H1 (cell line): Measurements from ENCODE around the gene DUOXA2. TPM values are rescaled to one million over a fixed set of nuclear protein-coding genes. Genes with fewer than 3 reads are reported as not detected.

Experiments
- CTCF ChIA-PET: fragments of 300-600 bp; sonication (Branson Sonifier 250); formaldehyde crosslinking; loops from one replicate; lab custom pipeline; 2021; ENCODE audit not compliant: partially characterized antibody; lab: Charles Lee
- POLR2A ChIA-PET: fragments of 300-600 bp; sonication (Branson Sonifier 250); formaldehyde crosslinking; loops from one replicate; lab custom pipeline; 2021; ENCODE audit warnings: inconsistent platforms; ENCODE audit not compliant: partially characterized antibody; lab: Charles Lee
- DNase-seq, 2 experiments: peaks; one replicate each; pipeline versions ENCODE4 v3.0.0 to v3.0.0-alpha.2; 2010 to 2022; ENCODE audit warnings: low spot score in 2 of 2, low read depth in 1 of 2, mixed read lengths in 1 of 2
- FAIRE-seq: peaks from 2 replicates; lab custom pipeline; 2011; peaks lifted over from hg19 to GRCh38; lab: Jason Lieb, UNC
- H2AFZ ChIP-seq: 2 replicates; pipeline ENCODE4 v1.8.1; 2012; ENCODE audit warnings: low read length, inconsistent platforms
- H2AK5ac ChIP-seq: 2 replicates; pipeline ENCODE4 v1.6.1; 2013; ENCODE audit warnings: low read depth, low read length
- H2BK120ac ChIP-seq: replicated peaks from 2 replicates; pipeline ENCODE3; 2013; ENCODE audit warnings: low read depth, low read length, inconsistent platforms
- H2BK12ac ChIP-seq: 2 replicates; pipeline ENCODE4 v1.6.1; 2013; ENCODE audit warnings: low read depth, low read length
- H2BK15ac ChIP-seq: 2 replicates; pipeline ENCODE4 v1.6.1; 2013; ENCODE audit warnings: low read length
- H2BK20ac ChIP-seq: 2 replicates; pipeline ENCODE4 v1.6.1; 2013; ENCODE audit warnings: low read length
- H2BK5ac ChIP-seq: 2 replicates; pipeline ENCODE4 v1.6.1; 2013; ENCODE audit warnings: low read depth, low read length
- H3K14ac ChIP-seq: 2 replicates; pipeline ENCODE4 v1.6.1; 2013; ENCODE audit warnings: inconsistent platforms; ENCODE audit not compliant: insufficient read length
- H3K18ac ChIP-seq: 2 replicates; pipeline ENCODE4 v1.6.1; 2013; ENCODE audit warnings: low read length; ENCODE audit errors: extremely low read depth
- H3K23ac ChIP-seq: 2 replicates; pipeline ENCODE4 v1.6.1; 2013; ENCODE audit warnings: inconsistent platforms; ENCODE audit not compliant: insufficient read length
- H3K23me2 ChIP-seq: 2 replicates; pipeline ENCODE4 v1.6.1; 2013; ENCODE audit warnings: low read depth, low read length
- H3K27ac ChIP-seq: 2 replicates; pipeline ENCODE4 v1.6.1; 2011; ENCODE audit warnings: low read depth, low read length, inconsistent platforms
- H3K27me3 ChIP-seq, 4 experiments: replicated peaks in 1 of 4; 1 replicate in 1 of 4; 2 replicates in 3 of 4; pipeline versions ENCODE4 v1.6.1 to v1.8.1; 2011 to 2013; ENCODE audit warnings: low read length in 3 of 4, mild to moderate bottlenecking in 3 of 4, inconsistent platforms in 2 of 4, mixed read lengths in 2 of 4, moderate library complexity in 1 of 4; ENCODE audit not compliant: control insufficient read depth in 3 of 4, insufficient read depth in 3 of 4; ENCODE audit errors: extremely low read depth in 1 of 4
- H3K36me3 ChIP-seq, 4 experiments: 2 replicates each; pipeline versions ENCODE4 v1.6.1 to v1.8.1; 2011 to 2013; ENCODE audit warnings: mild to moderate bottlenecking in 4 of 4, low read length in 3 of 4, moderate library complexity in 2 of 4, control low read depth in 1 of 4, inconsistent platforms in 1 of 4; ENCODE audit not compliant: insufficient read depth in 4 of 4, control insufficient read depth in 2 of 4
- H3K4ac ChIP-seq: replicated peaks from 2 replicates; pipeline ENCODE3; 2013; ENCODE audit warnings: low read length, low read depth, mixed read lengths, inconsistent platforms; ENCODE audit not compliant: insufficient read length
- H3K4me1 ChIP-seq, 4 experiments: replicated peaks in 1 of 4; 1 replicate in 1 of 4; 2 replicates in 3 of 4; pipeline versions ENCODE4 v1.6.1 to v1.8.1; 2011 to 2013; ENCODE audit warnings: low read length in 3 of 4, inconsistent platforms in 2 of 4, mixed read lengths in 1 of 4; ENCODE audit not compliant: insufficient read depth in 4 of 4, control insufficient read depth in 3 of 4
- H3K4me2 ChIP-seq, 2 experiments: 2 replicates each; pipeline versions ENCODE4 v1.6.1 to v1.8.1; 2011 to 2013; ENCODE audit warnings: low read depth in 2 of 2, low read length in 2 of 2, control low read depth in 1 of 2, inconsistent platforms in 1 of 2, mild to moderate bottlenecking in 1 of 2; ENCODE audit not compliant: insufficient read depth in 1 of 2
- H3K4me3 ChIP-seq, 4 experiments: fragments of 200-600, 300-600 bp in 1 of 4; sonication (generic), shearing (Covaris generic), sonication (Bioruptor Twin) in 1 of 4; 2 replicates each; pipeline versions ENCODE4 v1.5.1 to v1.8.1; 2011 to 2016; ENCODE audit warnings: low read length in 4 of 4, low read depth in 3 of 4, control low read depth in 2 of 4, inconsistent platforms in 2 of 4, mild to moderate bottlenecking in 2 of 4, mixed read lengths in 1 of 4, moderate library complexity in 1 of 4; ENCODE audit not compliant: insufficient read depth in 2 of 4; ENCODE audit errors: extremely low read depth in 1 of 4
- H3K56ac ChIP-seq: replicated peaks from 2 replicates; pipeline ENCODE3; 2013; ENCODE audit warnings: low read depth, mild to moderate bottlenecking, mixed read lengths, low read length, inconsistent platforms; ENCODE audit not compliant: insufficient read length
- H3K79me1 ChIP-seq: 2 replicates; pipeline ENCODE4 v1.6.1; 2013; ENCODE audit warnings: low read depth, low read length, control low read depth
- H3K79me2 ChIP-seq, 2 experiments: 2 replicates each; pipeline versions ENCODE4 v1.6.1 to v1.8.1; 2012 to 2013; ENCODE audit warnings: low read length in 2 of 2, mild to moderate bottlenecking in 2 of 2, inconsistent platforms in 1 of 2; ENCODE audit not compliant: insufficient read depth in 2 of 2, control insufficient read depth in 1 of 2
- H3K9ac ChIP-seq, 4 experiments: replicated peaks in 1 of 4; 1 replicate in 1 of 4; 2 replicates in 3 of 4; pipeline versions ENCODE4 v1.6.1 to v1.8.1; 2011 to 2013; ENCODE audit warnings: low read depth in 3 of 4, low read length in 3 of 4, control low read depth in 2 of 4, mild to moderate bottlenecking in 2 of 4, moderate library complexity in 2 of 4, inconsistent platforms in 1 of 4; ENCODE audit errors: extremely low read depth in 1 of 4
- H3K9me3 ChIP-seq, 2 experiments: 2 replicates each; pipeline versions ENCODE4 v1.6.1 to v1.8.1; 2012 to 2013; ENCODE audit warnings: mild to moderate bottlenecking in 2 of 2, moderate library complexity in 2 of 2, control low read depth in 1 of 2, inconsistent platforms in 1 of 2, low read depth in 1 of 2, low read length in 1 of 2, mixed read lengths in 1 of 2; ENCODE audit not compliant: insufficient read depth in 2 of 2
- H4K20me1 ChIP-seq, 2 experiments: replicated peaks in 1 of 2; 2 replicates each; pipeline versions ENCODE3 to v1.8.1; 2011 to 2013; ENCODE audit warnings: inconsistent platforms in 2 of 2, low read length in 2 of 2, mild to moderate bottlenecking in 1 of 2; ENCODE audit not compliant: insufficient read depth in 2 of 2, control insufficient read depth in 1 of 2
- H4K5ac ChIP-seq: 2 replicates; pipeline ENCODE4 v1.6.1; 2013; ENCODE audit warnings: low read length, low read depth, mixed read lengths, inconsistent platforms; ENCODE audit not compliant: insufficient read length
- H4K8ac ChIP-seq: 2 replicates; pipeline ENCODE4 v1.8.0; 2013; ENCODE audit warnings: mild to moderate bottlenecking, moderate library complexity, low read length, inconsistent platforms; ENCODE audit not compliant: insufficient read depth; ENCODE audit errors: extremely low read depth
- H4K91ac ChIP-seq: replicated peaks from 2 replicates; pipeline ENCODE3; 2013; ENCODE audit warnings: low read length, mixed read lengths, inconsistent platforms; ENCODE audit not compliant: insufficient read length
- BACH1 ChIP-seq: IDR thresholded peaks from 2 replicates; pipeline ENCODE4 v1.6.1; 2012; ENCODE audit warnings: low read length, improper control_type of control experiment
- CTBP2 ChIP-seq: IDR thresholded peaks from 2 replicates; pipeline ENCODE4 v1.7.0; 2011; ENCODE audit warnings: borderline replicate concordance, mild to moderate bottlenecking, moderate library complexity, mixed read lengths, low read length; ENCODE audit not compliant: insufficient read depth, insufficient read length
- GABPA ChIP-seq: IDR thresholded peaks from 2 replicates; pipeline ENCODE4 v1.6.1; 2011; ENCODE audit warnings: mild to moderate bottlenecking, low read length, moderate library complexity, borderline replicate concordance; ENCODE audit not compliant: insufficient read depth
- JUN ChIP-seq: IDR thresholded peaks from 2 replicates; pipeline ENCODE4 v1.6.1; 2011; ENCODE audit warnings: low read depth, mild to moderate bottlenecking, improper control_type of control experiment, low read length
- PHF8 ChIP-seq: fragments of 200-600 bp; sonication (generic); conservative IDR thresholded peaks from 2 replicates; pipeline ENCODE4 v1.7.1; 2012; ENCODE audit warnings: low read depth, mild to moderate bottlenecking, inconsistent platforms, low read length, moderate library complexity
- SIN3A ChIP-seq, 2 experiments: IDR thresholded peaks in 1 of 2; conservative IDR thresholded peaks in 1 of 2; 2 replicates each; pipeline ENCODE4 v1.6.1; 2011 to 2012; ENCODE audit warnings: low read length in 2 of 2, improper control_type of control experiment in 1 of 2, low read depth in 1 of 2, mild to moderate bottlenecking in 1 of 2
- SUZ12 ChIP-seq: fragments of 200-600 bp; sonication (generic); IDR thresholded peaks from 2 replicates; pipeline ENCODE4 v1.6.1; 2012; ENCODE audit warnings: mild to moderate bottlenecking, inconsistent platforms, low read length, moderate library complexity, mixed read lengths
- USF2 ChIP-seq: IDR thresholded peaks from 2 replicates; pipeline ENCODE4 v1.6.1; 2011; ENCODE audit warnings: low read length, improper control_type of control experiment
- WGBS, 2 experiments: shearing (Covaris generic) in 1 of 2; methylation state at CpG; one replicate each; pipeline versions ENCODE4 v1.1.6 to v1.1.7; 2013 to 2015; ENCODE audit warnings: low lambda C conversion rate in 2 of 2, mixed read lengths in 2 of 2, inconsistent platforms in 1 of 2, low coverage in 1 of 2, missing lambda C conversion rate in 1 of 2; ENCODE audit not compliant: insufficient replicate concordance in 2 of 2, insufficient coverage in 1 of 2, insufficient read length in 1 of 2; ENCODE audit errors: extremely low coverage in 1 of 2, missing lambda C conversion rate in 1 of 2; 5-methylcytosine and 5-hydroxymethylcytosine counted together
- polyA plus RNA-seq, 7 experiments: library from polyadenylated mRNA; depleted of rRNA in 3 of 7; stranded (reverse) in 5 of 7; unstranded in 2 of 7; fragments of >200 nt in 5 of 7; fragments of 200-250 nt in 2 of 7; gene quantifications; 1 replicate in 5 of 7; 2 replicates in 1 of 7; 4 replicates in 1 of 7; pipeline versions ENCODE4 v1.2.1 to v1.2.3, GENCODE V29; 2011 to 2013; ENCODE audit warnings: missing spikeins in 2 of 7, mixed read lengths in 2 of 7
- total RNA-seq: library from RNA; stranded (reverse); fragmentation: NEBNext Ultra II Directional; extraction: Animal tissue kit (Norgen Biotek cat#: 25700); gene quantifications from 2 replicates; pipeline ENCODE4 v1.2.1, GENCODE V29; 2021

DUOXA2 gene
- total and polyA plus RNA-seq, 2 of the 8 experiments (the other 6 are each of a cell fraction or from before 2014, with no cell fraction given), result 0.05 TPM; not detected in 1

GRCh38 chr15:45148076-45149059 is 34.2 kb downstream of the DUOXA2 start:
- no peaks in the 10 kb centered on the region; the same call in 1 of the 2 replicates for H3K79me1 ChIP-seq
- no peak overlapping the region for H3K4me3 ChIP-seq
- H3K23ac ChIP-seq, result no peak overlapping the region
- H3K27ac ChIP-seq, result no peak overlapping the region
- H3K14ac ChIP-seq, result no peak overlapping the region
- H3K36me3 ChIP-seq, result no peaks in the 10 kb centered on the region
- no peak overlapping the region for H3K4ac ChIP-seq
- 93% methylated on average over 12 of the region's 12 CpGs; no CpG with 5 or more reads in 1 of the 2 experiments for WGBS, 2 experiments
- H4K5ac ChIP-seq, result no peak overlapping the region
- no peaks in the 10 kb centered on the region for H3K23me2 ChIP-seq
- no peaks in the 10 kb centered on the region for H3K9me3 ChIP-seq
- no peaks in the 10 kb centered on the region; a peak in 1 of 7 replicates for H3K4me1 ChIP-seq
- no peak overlapping the region for H2AK5ac ChIP-seq
- no peak for TF ChIP-seq SIN3A (conservative IDR thresholded peaks at IDR 0.05 in 1 of 2, IDR thresholded peaks at IDR 0.05 in 1 of 2; ENCODE audit: low read depth in 1 of 2, low read length in 2 of 2)
- no peak for TF ChIP-seq GABPA
- TF ChIP-seq USF2, result no peak
- no peak for TF ChIP-seq CTBP2
- TF ChIP-seq PHF8, result no peak
- TF ChIP-seq SUZ12, result no peak
- TF ChIP-seq JUN, result no peak
- no peak for TF ChIP-seq BACH1
- H3K27me3 ChIP-seq, result no peaks in the 10 kb centered on the region; a peak in 1 of 7 replicates
- H2BK12ac ChIP-seq, result no peak overlapping the region
- no peak overlapping the region for H3K9ac ChIP-seq
- H4K8ac ChIP-seq, result no peak overlapping the region
- H2BK120ac ChIP-seq, result no peak overlapping the region
- H4K20me1 ChIP-seq, result no peaks in the 10 kb centered on the region
- H2AFZ ChIP-seq, result no peak overlapping the region
- no peak for DNase-seq
- H3K79me2 ChIP-seq, result no peaks in the 10 kb centered on the region
- no peak overlapping the region for H3K56ac ChIP-seq
- no peak overlapping the region for H3K18ac ChIP-seq
- H4K91ac ChIP-seq, result no peak overlapping the region
- CTCF ChIA-PET, result interaction anchor here (0.7 to 3.4 kb wide), 8 partner anchors 10 to 50 kb away, joined by 3 to 27 read pairs (median 4); no protein-coding TSS in a partner anchor
- FAIRE-seq, result no peak
- H2BK20ac ChIP-seq, result no peak overlapping the region
- H2BK5ac ChIP-seq, result no peak overlapping the region
- no peak overlapping the region for H2BK15ac ChIP-seq
- POLR2A ChIA-PET, result interaction anchor here (1.0 to 1.6 kb wide), 2 partner anchors 10 to 26 kb away, joined by 3 to 4 read pairs; no protein-coding TSS in a partner anchor
- H3K4me2 ChIP-seq, result no peak overlapping the region
